ENCODE data around the gene TP53I11.

The TP53I11 gene

GRCh38 chr11:44949160-44950030 lies 1.3 kb downstream of the TP53I11 start:
- H3K27me3 ChIP-seq (ENCODE audit: control insufficient read depth, insufficient read depth, low read length): no peaks in the 10 kb centered on the region
- H3K36me3 ChIP-seq (ENCODE audit: control insufficient read depth, insufficient read depth, low read length): no peaks in the 10 kb centered on the region
- H3K9ac ChIP-seq (ENCODE audit: low read length): peak overlapping the region; percentile 51
- peak overlapping the region; percentile 87 for H3K4me3 ChIP-seq (ENCODE audit: low read length)
- H3K4me1 ChIP-seq (ENCODE audit: control insufficient read depth, insufficient read depth, low read length): no peaks in the 10 kb centered on the region
- H3K27ac ChIP-seq (ENCODE audit: low read depth, low read length): peak overlapping the region; percentile 13

GRCh38 chr11:44948155-44948554 lies 2.5 kb downstream of the TP53I11 start:
- Histone ChIP-seq H3K27ac (ENCODE audit: low read depth, low read length) (no peak overlapping the region), H3K9ac (ENCODE audit: low read length) (no peak overlapping the region), H3K27me3 (ENCODE audit: control insufficient read depth, insufficient read depth, low read length) (no peaks in the 10 kb centered on the region), H3K4me1 (ENCODE audit: control insufficient read depth, insufficient read depth, low read length) (no peaks in the 10 kb centered on the region), H3K36me3 (ENCODE audit: control insufficient read depth, insufficient read depth, low read length) (no peaks in the 10 kb centered on the region), H3K4me3 (ENCODE audit: low read length) (no peak overlapping the region)

DNA sequence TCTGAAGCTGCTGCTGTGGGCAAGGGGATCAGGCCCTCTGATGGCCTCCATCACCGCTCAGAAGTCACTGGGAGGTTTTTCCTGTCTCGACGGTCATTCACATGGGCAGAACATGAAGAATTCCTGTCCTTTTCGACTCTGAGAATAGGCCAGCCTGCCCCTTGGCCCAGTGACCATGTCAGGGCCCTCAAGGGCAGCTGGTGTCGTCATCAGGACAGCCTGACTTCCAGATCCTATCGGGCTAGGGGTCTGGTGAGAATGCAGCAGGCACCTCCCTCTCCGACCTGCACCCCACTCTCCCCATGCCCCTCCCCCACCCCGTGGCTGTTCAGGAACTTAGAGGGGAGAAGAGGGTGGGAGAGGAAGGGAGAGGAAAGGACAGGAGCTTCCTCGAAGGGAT lies 3.6 kb downstream of the TP53I11 start:
- Histone ChIP-seq H3K27me3 (ENCODE audit: control insufficient read depth, insufficient read depth, low read length) (no peaks in the 10 kb centered on the region), H3K27ac (ENCODE audit: low read depth, low read length) (no peak overlapping the region), H3K4me3 (ENCODE audit: low read length) (no peak overlapping the region), H3K36me3 (ENCODE audit: control insufficient read depth, insufficient read depth, low read length) (no peaks in the 10 kb centered on the region), H3K9ac (ENCODE audit: low read length) (no peak overlapping the region), H3K4me1 (ENCODE audit: control insufficient read depth, insufficient read depth, low read length) (no peaks in the 10 kb centered on the region)

DNA sequence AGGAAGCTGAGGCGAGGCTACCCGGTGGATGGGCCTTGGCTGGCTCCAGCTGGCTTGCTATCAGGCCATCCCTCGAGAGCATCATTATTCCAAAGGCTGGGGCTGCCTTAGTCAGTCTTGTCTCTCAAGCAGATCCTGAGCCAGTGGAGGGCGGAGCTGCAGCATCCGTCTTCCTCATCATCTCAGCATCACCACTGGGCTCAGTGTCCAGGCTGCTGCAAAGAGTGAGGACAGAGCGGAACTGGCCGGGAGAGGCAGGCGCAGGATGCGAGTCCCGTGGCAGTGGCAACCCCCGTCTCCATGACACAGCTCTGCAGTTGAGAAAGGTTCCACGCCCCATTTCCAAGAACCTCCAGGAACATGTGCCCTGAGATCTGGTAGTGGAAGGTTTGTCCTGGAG lies 4.4 kb downstream of the TP53I11 start:
- no peak overlapping the region for H3K4me3 ChIP-seq (ENCODE audit: low read length)
- H3K27me3 ChIP-seq (ENCODE audit: control insufficient read depth, insufficient read depth, low read length): no peaks in the 10 kb centered on the region
- H3K4me1 ChIP-seq (ENCODE audit: control insufficient read depth, insufficient read depth, low read length): no peaks in the 10 kb centered on the region
- no peak overlapping the region for H3K27ac ChIP-seq (ENCODE audit: low read depth, low read length)
- no peak overlapping the region for H3K9ac ChIP-seq (ENCODE audit: low read length)
- H3K36me3 ChIP-seq (ENCODE audit: control insufficient read depth, insufficient read depth, low read length): no peaks in the 10 kb centered on the region

GRCh38 chr11:44945666-44946065 lies 5.0 kb downstream of the TP53I11 start:
- no peaks in the 10 kb centered on the region for H3K27me3 ChIP-seq (ENCODE audit: control insufficient read depth, insufficient read depth, low read length)
- H3K4me1 ChIP-seq (ENCODE audit: control insufficient read depth, insufficient read depth, low read length): no peaks in the 10 kb centered on the region
- no peak overlapping the region for H3K9ac ChIP-seq (ENCODE audit: low read length)
- no peak overlapping the region for H3K4me3 ChIP-seq (ENCODE audit: low read length)
- H3K27ac ChIP-seq (ENCODE audit: low read depth, low read length): no peak overlapping the region
- H3K36me3 ChIP-seq (ENCODE audit: control insufficient read depth, insufficient read depth, low read length): no peaks in the 10 kb centered on the region

DNA sequence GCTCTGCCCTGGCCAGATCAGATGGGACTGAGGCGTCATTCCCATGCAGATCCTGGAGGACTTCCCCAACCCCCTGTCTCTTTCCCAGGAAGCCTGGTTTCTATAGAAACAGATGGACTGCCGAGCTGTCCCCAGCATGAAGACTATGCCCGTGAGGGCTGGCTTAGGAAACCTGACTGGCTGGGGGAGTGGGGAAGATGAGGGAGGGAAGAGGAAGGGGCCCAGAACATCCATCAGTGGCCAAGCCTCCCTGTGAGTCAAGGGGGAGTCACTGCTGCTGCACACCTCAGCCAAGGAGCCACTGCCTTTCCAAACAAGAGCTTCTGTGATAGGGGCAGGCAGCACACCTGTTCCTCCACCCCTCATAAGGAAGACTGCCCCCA lies 5.8 kb downstream of the TP53I11 start:
- Histone ChIP-seq H3K27ac (ENCODE audit: low read depth, low read length) (no peak overlapping the region), H3K4me1 (ENCODE audit: control insufficient read depth, insufficient read depth, low read length) (no peaks in the 10 kb centered on the region), H3K36me3 (ENCODE audit: control insufficient read depth, insufficient read depth, low read length) (no peaks in the 10 kb centered on the region), H3K27me3 (ENCODE audit: control insufficient read depth, insufficient read depth, low read length) (no peaks in the 10 kb centered on the region), H3K9ac (ENCODE audit: low read length) (no peak overlapping the region), H3K4me3 (ENCODE audit: low read length) (no peak overlapping the region)

DNA sequence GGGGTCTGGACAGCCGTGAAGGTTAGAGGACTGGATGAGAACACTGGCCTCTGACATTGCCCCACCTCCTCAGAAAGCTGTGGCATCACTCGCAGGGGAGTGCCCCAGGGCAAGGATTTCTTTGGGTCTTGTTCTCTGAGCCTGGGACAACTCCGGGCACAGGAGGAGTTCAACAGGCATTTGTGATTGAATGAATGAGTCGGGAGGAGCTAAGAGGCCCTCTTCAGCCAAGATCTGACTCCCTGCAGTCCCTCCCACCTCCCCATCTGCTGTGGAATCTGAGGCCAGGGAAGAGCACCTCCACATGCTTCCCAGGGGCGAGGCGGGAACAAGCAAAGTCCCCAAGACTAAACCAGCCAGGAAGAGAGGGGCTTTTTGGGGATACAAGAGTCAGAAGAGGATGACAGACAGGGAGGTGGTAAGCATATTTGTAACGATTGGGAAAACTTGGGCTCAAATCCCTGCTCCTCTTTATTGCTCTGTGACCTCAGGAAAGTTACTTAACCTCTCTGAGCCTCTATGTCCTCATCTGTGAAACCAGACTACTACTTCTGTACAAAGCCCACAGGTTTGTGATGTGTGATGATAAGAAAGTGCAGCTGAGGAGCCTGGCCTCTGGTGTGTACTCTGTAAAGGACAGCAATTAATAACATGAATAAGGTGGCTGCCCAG lies 6.4 kb downstream of the TP53I11 start:
- no peaks in the 10 kb centered on the region for H3K4me1 ChIP-seq (ENCODE audit: control insufficient read depth, insufficient read depth, low read length)
- H3K27me3 ChIP-seq (ENCODE audit: control insufficient read depth, insufficient read depth, low read length): no peaks in the 10 kb centered on the region
- H3K27ac ChIP-seq (ENCODE audit: low read depth, low read length): no peak overlapping the region
- no peaks in the 10 kb centered on the region for H3K36me3 ChIP-seq (ENCODE audit: control insufficient read depth, insufficient read depth, low read length)
- H3K4me3 ChIP-seq (ENCODE audit: low read length): no peak overlapping the region
- no peak overlapping the region for H3K9ac ChIP-seq (ENCODE audit: low read length)

- H3K4me1 ChIP-seq (ENCODE audit: control insufficient read depth, insufficient read depth, low read length): no peaks in the 10 kb centered on the region
- no peaks in the 10 kb centered on the region for H3K27me3 ChIP-seq (ENCODE audit: control insufficient read depth, insufficient read depth, low read length)
- no peak overlapping the region for H3K4me3 ChIP-seq (ENCODE audit: low read length)
- H3K27ac ChIP-seq (ENCODE audit: low read depth, low read length): no peak overlapping the region
- no peak overlapping the region for H3K9ac ChIP-seq (ENCODE audit: low read length)
- no peaks in the 10 kb centered on the region for H3K36me3 ChIP-seq (ENCODE audit: control insufficient read depth, insufficient read depth, low read length)
Measured at GRCh38 chr11:44943696-44944095, 7.0 kb downstream of the TP53I11 start.

DNA sequence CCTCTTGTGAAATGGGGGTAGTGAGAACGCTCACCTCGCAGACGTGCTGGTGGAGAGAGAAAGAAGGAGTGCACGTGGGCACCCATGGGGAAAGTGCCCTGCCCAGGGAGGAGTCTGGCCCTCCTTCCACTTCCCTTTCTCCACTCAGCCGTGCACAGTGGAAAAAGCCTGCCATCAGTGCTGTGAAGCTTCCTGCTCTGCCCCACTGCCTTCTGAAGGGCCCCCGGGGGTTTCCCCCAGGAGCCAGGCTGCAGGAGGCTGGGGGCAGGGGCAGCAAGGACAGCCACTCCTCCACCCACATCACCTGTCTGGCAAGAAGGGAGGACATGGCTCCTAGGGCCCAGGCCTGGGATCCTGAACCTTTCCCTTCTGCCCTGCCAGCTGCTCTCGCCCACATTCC lies 7.6 kb downstream of the TP53I11 start:
- H3K9ac ChIP-seq (ENCODE audit: low read length): no peak overlapping the region

GRCh38 chr11:44942029-44942955 lies 8.4 kb downstream of the TP53I11 start:
- Histone ChIP-seq H3K36me3 (ENCODE audit: control insufficient read depth, insufficient read depth, low read length) (no peaks in the 10 kb centered on the region), H3K27ac (ENCODE audit: low read depth, low read length) (no peak overlapping the region), H3K9ac (ENCODE audit: low read length) (no peak overlapping the region), H3K27me3 (ENCODE audit: control insufficient read depth, insufficient read depth, low read length) (no peaks in the 10 kb centered on the region), H3K4me3 (ENCODE audit: low read length) (no peak overlapping the region), H3K4me1 (ENCODE audit: control insufficient read depth, insufficient read depth, low read length) (no peaks in the 10 kb centered on the region)

More for the DNA sequence above, 7.6 kb downstream of the TP53I11 start:
- H3K36me3 ChIP-seq (ENCODE audit: control insufficient read depth, insufficient read depth, low read length): no peaks in the 10 kb centered on the region
- H3K4me3 ChIP-seq (ENCODE audit: low read length): no peak overlapping the region
- no peak overlapping the region for H3K27ac ChIP-seq (ENCODE audit: low read depth, low read length)
- H3K4me1 ChIP-seq (ENCODE audit: control insufficient read depth, insufficient read depth, low read length): no peaks in the 10 kb centered on the region
- no peaks in the 10 kb centered on the region for H3K27me3 ChIP-seq (ENCODE audit: control insufficient read depth, insufficient read depth, low read length)

- Histone ChIP-seq H3K27ac (ENCODE audit: low read depth, low read length) (no peak overlapping the region), H3K27me3 (ENCODE audit: control insufficient read depth, insufficient read depth, low read length) (no peaks in the 10 kb centered on the region), H3K4me1 (ENCODE audit: control insufficient read depth, insufficient read depth, low read length) (no peaks in the 10 kb centered on the region), H3K9ac (ENCODE audit: low read length) (no peak overlapping the region), H3K4me3 (ENCODE audit: low read length) (no peak overlapping the region), H3K36me3 (ENCODE audit: control insufficient read depth, insufficient read depth, low read length) (no peaks in the 10 kb centered on the region)
Measured at GRCh38 chr11:44941259-44942021, 9.2 kb downstream of the TP53I11 start.

DNA sequence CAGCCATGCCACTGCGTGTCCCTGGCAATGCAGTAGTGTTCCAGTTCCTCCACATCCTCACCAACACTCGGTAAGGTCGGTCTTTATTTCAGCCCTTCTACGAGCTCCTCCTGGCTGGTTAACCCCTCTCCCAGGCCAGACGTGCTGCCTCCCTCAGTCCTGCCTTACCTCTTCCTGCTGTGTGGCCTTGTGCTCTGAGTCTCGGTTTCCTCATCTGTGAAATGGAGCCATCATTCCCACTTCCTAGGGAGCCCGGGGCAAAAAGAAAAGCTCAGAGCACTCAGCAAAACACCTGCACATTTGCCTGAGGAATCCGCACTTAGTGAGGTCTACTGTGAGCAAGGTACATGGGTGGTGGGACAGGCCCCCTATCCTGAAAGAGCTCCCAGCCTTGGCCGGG lies 9.8 kb downstream of the TP53I11 start:
- H3K9ac ChIP-seq (ENCODE audit: low read length): no peak overlapping the region
- no peaks in the 10 kb centered on the region for H3K27me3 ChIP-seq (ENCODE audit: control insufficient read depth, insufficient read depth, low read length)
- no peak overlapping the region for H3K4me3 ChIP-seq (ENCODE audit: low read length)
- H3K4me1 ChIP-seq (ENCODE audit: control insufficient read depth, insufficient read depth, low read length): no peaks in the 10 kb centered on the region
- no peaks in the 10 kb centered on the region for H3K36me3 ChIP-seq (ENCODE audit: control insufficient read depth, insufficient read depth, low read length)
- no peak overlapping the region for H3K27ac ChIP-seq (ENCODE audit: low read depth, low read length)
